Measurements from ENCODE around the gene EFHC2.
"Not testable (repeated sequence)": the region's sequence is repeated elsewhere in the genome, so short reads cannot be mapped to it uniquely, and the experiment has no call there.

Gene EFHC2

GRCh38 chrX:44303119-44303518 lies 40.4 kb downstream of the EFHC2 start:
- in situ Hi-C loops (cut with MboI; ENCODE audit: low sequenced_read_pairs) = no loop called here

- in situ Hi-C loops (cut with MboI; ENCODE audit: low sequenced_read_pairs) = no loop called here
Observed at GRCh38 chrX:44299177-44299576, 44.3 kb downstream of the EFHC2 start.

- in situ Hi-C loops (cut with MboI; ENCODE audit: low sequenced_read_pairs) = no loop called here
Observed at GRCh38 chrX:44291468-44292092, 51.9 kb downstream of the EFHC2 start.

- in situ Hi-C loops (cut with MboI; ENCODE audit: low sequenced_read_pairs) = no loop called here
Observed at GRCh38 chrX:44290718-44291117, 52.8 kb downstream of the EFHC2 start.

GRCh38 chrX:44282753-44283152 lies 60.7 kb downstream of the EFHC2 start:
- in situ Hi-C loops (cut with MboI; ENCODE audit: low sequenced_read_pairs) = no loop called here

GRCh38 chrX:44280116-44280515 lies 63.4 kb downstream of the EFHC2 start:
- in situ Hi-C loops (cut with MboI; ENCODE audit: low sequenced_read_pairs) = no loop called here

- in situ Hi-C loops (cut with MboI; ENCODE audit: low sequenced_read_pairs) = no loop called here
Observed at GRCh38 chrX:44274096-44274495, 69.4 kb downstream of the EFHC2 start.

- in situ Hi-C loops (cut with MboI; ENCODE audit: low sequenced_read_pairs) = no loop called here
Observed at GRCh38 chrX:44267861-44268260, 75.6 kb downstream of the EFHC2 start.

- in situ Hi-C loops (cut with MboI; ENCODE audit: low sequenced_read_pairs) = no loop called here
Observed at GRCh38 chrX:44267116-44267515, 76.4 kb downstream of the EFHC2 start.

- in situ Hi-C loops (cut with MboI; ENCODE audit: low sequenced_read_pairs) = no loop called here
Observed at GRCh38 chrX:44265559-44265958, 77.9 kb downstream of the EFHC2 start.

- in situ Hi-C loops (cut with MboI; ENCODE audit: low sequenced_read_pairs) = no loop called here
Observed at GRCh38 chrX:44264936-44265335, 78.5 kb downstream of the EFHC2 start.

GRCh38 chrX:44261286-44261685 lies 82.2 kb downstream of the EFHC2 start:
- in situ Hi-C loops (cut with MboI; ENCODE audit: low sequenced_read_pairs) = no loop called here

GRCh38 chrX:44260609-44261008 lies 82.9 kb downstream of the EFHC2 start:
- in situ Hi-C loops (cut with MboI; ENCODE audit: low sequenced_read_pairs) = no loop called here

GRCh38 chrX:44255742-44256141 lies 87.7 kb downstream of the EFHC2 start:
- in situ Hi-C loops (cut with MboI; ENCODE audit: low sequenced_read_pairs) = not testable (repeated sequence)

GRCh38 chrX:44253575-44253942 lies 89.9 kb downstream of the EFHC2 start:
- in situ Hi-C loops (cut with MboI; ENCODE audit: low sequenced_read_pairs) = no loop called here

- in situ Hi-C loops (cut with MboI; ENCODE audit: low sequenced_read_pairs) = not testable (repeated sequence)
Observed at GRCh38 chrX:44252688-44253574, 90.5 kb downstream of the EFHC2 start.

- in situ Hi-C loops (cut with MboI; ENCODE audit: low sequenced_read_pairs) = no loop called here
Observed at GRCh38 chrX:44247468-44247867, 96.0 kb downstream of the EFHC2 start.

GRCh38 chrX:44246826-44247225 lies 96.6 kb downstream of the EFHC2 start:
- in situ Hi-C loops (cut with MboI; ENCODE audit: low sequenced_read_pairs) = no loop called here

GRCh38 chrX:44245733-44246132 lies 97.7 kb downstream of the EFHC2 start:
- in situ Hi-C loops (cut with MboI; ENCODE audit: low sequenced_read_pairs) = no loop called here

- in situ Hi-C loops (cut with MboI; ENCODE audit: low sequenced_read_pairs) = no loop called here
Observed at GRCh38 chrX:44244008-44244407, 99.5 kb downstream of the EFHC2 start.

GRCh38 chrX:44241546-44241945 lies 101.9 kb downstream of the EFHC2 start:
- in situ Hi-C loops (cut with MboI; ENCODE audit: low sequenced_read_pairs) = no loop called here

- in situ Hi-C loops (cut with MboI; ENCODE audit: low sequenced_read_pairs) = no loop called here
Observed at GRCh38 chrX:44240036-44240435, 103.4 kb downstream of the EFHC2 start.

Measured in HL-60/S4 (cell line).